Small intestine (tissue), 7 donors: ENCODE data around the gene ABCA2. TPM values are rescaled to one million over a fixed set of nuclear protein-coding genes. Genes with fewer than 3 reads are reported as not detected.
A peak's percentile ranks its signal among the peaks of the same experiment; 100 is the strongest.

Experiments
- DNase-seq, 2 donors: peaks; one replicate each; pipeline versions ENCODE4 v3.0.0 to v3.0.0-alpha.2; 2013
- FAIRE-seq: peaks from 2 replicates; lab custom pipeline; 2012; peaks lifted over from hg19 to GRCh38; lab: Jason Lieb, UNC
- H3K27ac ChIP-seq, 3 donors: one replicate each; pipeline ENCODE4 v1.5.1; 2013; ENCODE audit warnings: low read length in 2 of 3, mild to moderate bottlenecking in 2 of 3, control low read depth in 1 of 3, inconsistent platforms in 1 of 3, low read depth in 1 of 3, moderate library complexity in 1 of 3
- H3K27me3 ChIP-seq, 3 donors: one replicate each; pipeline ENCODE4 v1.6.1; 2013; ENCODE audit warnings: low read length in 3 of 3, inconsistent platforms in 1 of 3; ENCODE audit not compliant: control insufficient read depth in 3 of 3, insufficient read depth in 3 of 3
- H3K36me3 ChIP-seq, 3 donors: one replicate each; pipeline ENCODE4 v1.6.1; 2013; ENCODE audit warnings: low read length in 3 of 3, inconsistent platforms in 1 of 3, low read depth in 1 of 3, mild to moderate bottlenecking in 1 of 3, moderate library complexity in 1 of 3; ENCODE audit not compliant: control insufficient read depth in 3 of 3, insufficient read depth in 2 of 3
- H3K4me1 ChIP-seq, 3 donors: one replicate each; pipeline ENCODE4 v1.6.1; 2013; ENCODE audit warnings: low read length in 2 of 3, inconsistent platforms in 1 of 3, low read depth in 1 of 3, mild to moderate bottlenecking in 1 of 3, moderate library complexity in 1 of 3; ENCODE audit not compliant: control insufficient read depth in 3 of 3, insufficient read depth in 2 of 3
- H3K4me3 ChIP-seq, 3 donors: one replicate each; pipeline ENCODE4 v1.5.1; 2013; ENCODE audit warnings: low read length in 3 of 3, control low read depth in 1 of 3, inconsistent platforms in 1 of 3, low read depth in 1 of 3, mild to moderate bottlenecking in 1 of 3, moderate library complexity in 1 of 3
- H3K9me3 ChIP-seq, 2 donors: one replicate each; pipeline ENCODE4 v1.6.1; 2013; ENCODE audit warnings: low read depth in 1 of 2, low read length in 1 of 2; ENCODE audit not compliant: control insufficient read depth in 2 of 2, insufficient read depth in 1 of 2
- WGBS, 3 donors: extraction: QIAGEN DNeasy Blood & Tissue Kit; methylation state at CpG; one replicate each; pipeline ENCODE4 v1.1.7; 2013; 5-methylcytosine and 5-hydroxymethylcytosine counted together
- polyA plus RNA-seq, 4 donors: library from polyadenylated mRNA; stranded (reverse) in 3 of 4; unstranded in 1 of 4; fragments of 200-250 nt in 3 of 4; fragments of 120-200 nt in 1 of 4; gene quantifications; one replicate each; pipeline versions ENCODE4 v1.2.1 to v1.2.3, GENCODE V29; 2013
- donor health status: healthy with polysubstance abuse.
- donor health status: control.
- donor health status: control.
- donor health status: Bipolar disorder and iron deficiency.
- donor health status: healthy.

ABCA2 gene
- polyA plus RNA-seq, 4 donors, result 3.4 to 29.0 (median 8.8) TPM

- peak overlapping the region in 2 of 3 donors; percentile 27 to 77 for H3K27ac ChIP-seq
- peak overlapping the region in 2 of 3 donors; percentile 42 to 44 for H3K4me3 ChIP-seq
- H3K4me1 ChIP-seq, result peaks cover 0 to 42% (median 4%) of the 10 kb centered on the region in 3 donors
- DNase-seq (no peak), FAIRE-seq (no peak)
- H3K27me3 ChIP-seq, result peaks cover 0 to 6% (median 0%) of the 10 kb centered on the region in 3 donors
- peaks cover 0 to 6% (median 0%) of the 10 kb centered on the region in 3 donors for H3K36me3 ChIP-seq
- WGBS, 3 donors, result 13 to 20% (median 18%) methylated on average over 6 of the region's 6 CpGs
- H3K9me3 ChIP-seq, result no peaks in the 10 kb centered on the region
These were observed 42.9 kb upstream of the ABCA2 start for GRCh38 chr9:137070906-137071275.

- Histone ChIP-seq H3K4me3 (peak within 1 kb of the TSS; percentile 24 to 49 (median 42)), H3K27ac (peak within 1 kb of the TSS in 2 of 3 donors; percentile 27 to 77), H3K4me1 (peaks cover 0 to 42% (median 4%) of the 10 kb centered on the region in 3 donors), H3K36me3 (peaks cover 0 to 11% (median 0%) of the 10 kb centered on the region in 3 donors), H3K27me3 (peaks cover 0 to 6% (median 0%) of the 10 kb centered on the region in 3 donors), H3K9me3 (no peaks in the 10 kb centered on the region)
- WGBS, 3 donors, result 0 to 1% (median 1%) methylated on average over 40 to 74 of the region's 74 CpGs
- FAIRE-seq, result no peak
- DNase-seq, result peak; percentile 91 to 95
These were observed 42.3 kb upstream of the ABCA2 start, which contains the start of gene SAPCD2 for GRCh38 chr9:137070201-137070905. Gene SAPCD2, minus strand, starts transcription at chr9:137070557. Its CDS starts 97 bp downstream, at chr9:137070460.

- peak overlapping the region in 2 of 3 donors; percentile 42 to 49 for H3K4me3 ChIP-seq
- peaks cover 0 to 6% (median 0%) of the 10 kb centered on the region in 3 donors for H3K27me3 ChIP-seq
- no peak overlapping the region for H3K27ac ChIP-seq
- DNase-seq, result peak in 1 of 2 donors; percentile 59
- 2 to 4% (median 3%) methylated on average over 38 to 52 of the region's 52 CpGs for WGBS, 3 donors
- H3K36me3 ChIP-seq, result peaks cover 0 to 18% (median 0%) of the 10 kb centered on the region in 3 donors
- no peak for FAIRE-seq
- no peaks in the 10 kb centered on the region for H3K9me3 ChIP-seq
- H3K4me1 ChIP-seq, result peaks cover 0 to 42% (median 4%) of the 10 kb centered on the region in 3 donors
These were observed 41.6 kb upstream of the ABCA2 start for GRCh38 chr9:137069508-137070091.

GRCh38 chr9:137068539-137069507, 40.8 kb upstream of the ABCA2 start:
- H3K36me3 ChIP-seq, result peaks cover 0 to 25% (median 0%) of the 10 kb centered on the region in 3 donors
- 76 to 87% (median 78%) methylated on average over 15 to 17 of the region's 17 CpGs for WGBS, 3 donors
- peak overlapping the region in 1 of 3 donors; percentile 49 for H3K4me3 ChIP-seq
- no peak for FAIRE-seq
- no peak for DNase-seq
- peaks cover 0 to 6% (median 0%) of the 10 kb centered on the region in 3 donors for H3K27me3 ChIP-seq
- H3K9me3 ChIP-seq, result no peaks in the 10 kb centered on the region
- H3K27ac ChIP-seq, result no peak overlapping the region
- peaks cover 0 to 37% (median 4%) of the 10 kb centered on the region in 3 donors for H3K4me1 ChIP-seq

- DNase-seq (peak; percentile 90 to 93), FAIRE-seq (no peak)
- Histone ChIP-seq H3K4me3 (no peak overlapping the region), H3K27ac (peak overlapping the region in 2 of 3 donors; percentile 47 to 52), H3K27me3 (peaks cover 0 to 6% (median 0%) of the 10 kb centered on the region in 3 donors), H3K36me3 (peaks cover 0 to 29% (median 0%) of the 10 kb centered on the region in 3 donors), H3K4me1 (peaks cover 0 to 29% (median 0%) of the 10 kb centered on the region in 3 donors), H3K9me3 (no peaks in the 10 kb centered on the region)
- WGBS, 3 donors, result 30 to 49% (median 38%) methylated on average over 12 of the region's 12 CpGs
These were observed 40.0 kb upstream of the ABCA2 start for GRCh38 chr9:137067860-137068538.

- H3K9me3 ChIP-seq, result no peaks in the 10 kb centered on the region
- no peak overlapping the region for H3K27ac ChIP-seq
- no peak for DNase-seq
- peaks cover 0 to 6% (median 0%) of the 10 kb centered on the region in 3 donors for H3K27me3 ChIP-seq
- WGBS, 3 donors, result 81 to 89% (median 88%) methylated on average over 24 to 26 of the region's 26 CpGs
- peaks cover 0 to 27% (median 0%) of the 10 kb centered on the region in 3 donors for H3K4me1 ChIP-seq
- no peak overlapping the region for H3K4me3 ChIP-seq
- FAIRE-seq, result no peak
- H3K36me3 ChIP-seq, result peaks cover 0 to 32% (median 0%) of the 10 kb centered on the region in 3 donors
These were observed 38.2 kb upstream of the ABCA2 start for GRCh38 chr9:137066096-137066861.

- no peaks in the 10 kb centered on the region for H3K9me3 ChIP-seq
- H3K4me3 ChIP-seq, result no peak overlapping the region
- H3K27me3 ChIP-seq, result peaks cover 0 to 6% (median 0%) of the 10 kb centered on the region in 3 donors
- FAIRE-seq (no peak), DNase-seq (no peak)
- H3K27ac ChIP-seq, result no peak overlapping the region
- WGBS, 3 donors, result 93 to 95% (median 93%) methylated on average over 15 to 23 of the region's 23 CpGs
- H3K4me1 ChIP-seq, result peaks cover 0 to 20% (median 0%) of the 10 kb centered on the region in 3 donors
- H3K36me3 ChIP-seq, result peaks cover 0 to 32% (median 0%) of the 10 kb centered on the region in 3 donors
These were observed 37.4 kb upstream of the ABCA2 start for GRCh38 chr9:137065336-137065967.
